Progenitor cell of endocrine pancreas (in vitro differentiated cells): ENCODE measurements around the gene TTC28. TPM values are rescaled to one million over a fixed set of nuclear protein-coding genes. Genes with fewer than 3 reads are reported as not detected.

ENCODE experiments used
- DNase-seq: peaks from one replicate; pipeline ENCODE4 v3.0.0; 2021; ENCODE audit warnings: low spot score; ENCODE audit not compliant: unreplicated experiment
- H3K27ac Mint-ChIP-seq: 2 replicates; pipeline ENCODE4 v1.8.0; 2021; ENCODE audit warnings: mild to moderate bottlenecking, moderate library complexity, mixed read lengths
- H3K27me3 Mint-ChIP-seq: 2 replicates; pipeline ENCODE4 v1.8.0; 2021; ENCODE audit warnings: mixed read lengths
- H3K36me3 Mint-ChIP-seq: 2 replicates; pipeline ENCODE4 v1.8.0; 2022; ENCODE audit warnings: mixed read lengths; ENCODE audit not compliant: insufficient read depth
- H3K4me1 Mint-ChIP-seq: 2 replicates; pipeline ENCODE4 v1.8.0; 2021; ENCODE audit warnings: low read depth, mixed read lengths
- H3K4me3 Mint-ChIP-seq: 2 replicates; pipeline ENCODE4 v1.8.0; 2021; ENCODE audit warnings: low read depth, mild to moderate bottlenecking, moderate library complexity, mixed read lengths
- H3K9me3 Mint-ChIP-seq: 2 replicates; pipeline ENCODE4 v1.8.0; 2021; ENCODE audit warnings: low read depth, mixed read lengths
- total RNA-seq: library from RNA; stranded (reverse); gene quantifications from 2 replicates; pipeline ENCODE4 v1.2.1, GENCODE V29; 2021
- TF ChIP-seq, protein P1 (sequence below): fragments of 200-600 bp; sonication (generic); IDR thresholded peaks from one replicate; pipeline ENCODE4 v1.5.0; 2021; ENCODE audit warnings: antibody characterized with exemption, mild to moderate bottlenecking; ENCODE audit not compliant: unreplicated experiment

The TTC28 gene
- total RNA-seq, 1 donor from 2014 or later: 35.2 TPM

DNA sequence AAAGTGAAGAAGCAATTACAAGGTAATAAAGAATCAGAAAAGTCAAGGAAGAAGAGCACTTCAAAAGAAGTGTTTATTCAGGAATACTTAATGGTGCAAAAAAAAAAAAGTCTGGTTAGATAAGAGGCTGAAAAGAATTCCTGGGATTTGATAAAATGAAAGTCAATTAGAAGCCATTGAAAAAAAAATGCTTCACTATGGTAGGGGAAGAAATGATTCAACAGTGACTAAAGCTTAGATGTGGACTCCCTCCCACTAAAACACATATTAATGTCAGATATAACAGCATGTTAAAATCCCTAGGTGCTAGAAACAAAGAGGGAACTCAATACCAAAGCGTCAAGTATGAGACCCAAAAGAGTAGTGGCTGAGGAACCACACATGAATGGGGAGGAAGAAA, 425.2 kb downstream of the TTC28 start:
- TF ChIP-seq, protein P1, sequence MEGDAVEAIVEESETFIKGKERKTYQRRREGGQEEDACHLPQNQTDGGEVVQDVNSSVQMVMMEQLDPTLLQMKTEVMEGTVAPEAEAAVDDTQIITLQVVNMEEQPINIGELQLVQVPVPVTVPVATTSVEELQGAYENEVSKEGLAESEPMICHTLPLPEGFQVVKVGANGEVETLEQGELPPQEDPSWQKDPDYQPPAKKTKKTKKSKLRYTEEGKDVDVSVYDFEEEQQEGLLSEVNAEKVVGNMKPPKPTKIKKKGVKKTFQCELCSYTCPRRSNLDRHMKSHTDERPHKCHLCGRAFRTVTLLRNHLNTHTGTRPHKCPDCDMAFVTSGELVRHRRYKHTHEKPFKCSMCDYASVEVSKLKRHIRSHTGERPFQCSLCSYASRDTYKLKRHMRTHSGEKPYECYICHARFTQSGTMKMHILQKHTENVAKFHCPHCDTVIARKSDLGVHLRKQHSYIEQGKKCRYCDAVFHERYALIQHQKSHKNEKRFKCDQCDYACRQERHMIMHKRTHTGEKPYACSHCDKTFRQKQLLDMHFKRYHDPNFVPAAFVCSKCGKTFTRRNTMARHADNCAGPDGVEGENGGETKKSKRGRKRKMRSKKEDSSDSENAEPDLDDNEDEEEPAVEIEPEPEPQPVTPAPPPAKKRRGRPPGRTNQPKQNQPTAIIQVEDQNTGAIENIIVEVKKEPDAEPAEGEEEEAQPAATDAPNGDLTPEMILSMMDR: no peak
- Mint-ChIP-seq H3K4me3 (no peak overlapping the region), H3K27me3 (no peaks in the 10 kb centered on the region), H3K36me3 (no peaks in the 10 kb centered on the region), H3K4me1 (peaks cover 20% of the 10 kb centered on the region), H3K27ac (no peak overlapping the region), H3K9me3 (no peaks in the 10 kb centered on the region)
- DNase-seq: no peak

DNA sequence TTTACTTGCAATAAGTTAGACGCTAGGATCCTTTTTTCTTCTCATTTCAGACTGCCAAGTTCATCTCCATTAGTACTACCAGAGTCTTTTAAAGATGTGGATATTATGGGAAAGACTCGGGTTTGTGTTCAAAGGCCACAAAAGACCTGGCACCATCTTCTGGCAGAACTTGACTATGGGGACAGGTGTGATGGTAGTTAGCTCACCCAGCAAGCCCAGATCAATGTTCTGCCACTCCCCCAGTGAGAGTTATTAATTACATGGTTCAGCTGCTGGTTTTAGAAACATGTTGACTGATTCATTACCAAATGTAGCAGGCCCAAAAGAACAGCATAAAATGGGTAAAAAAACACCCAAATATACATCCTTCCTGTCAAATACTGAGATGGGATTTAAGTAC, 427.1 kb downstream of the TTC28 start:
- TF ChIP-seq, protein P1: no peak
- H3K27ac Mint-ChIP-seq: no peak overlapping the region
- no peaks in the 10 kb centered on the region for H3K36me3 Mint-ChIP-seq
- no peak for DNase-seq
- no peaks in the 10 kb centered on the region for H3K9me3 Mint-ChIP-seq
- H3K4me3 Mint-ChIP-seq: no peak overlapping the region
- no peaks in the 10 kb centered on the region for H3K27me3 Mint-ChIP-seq
- peaks cover 31% of the 10 kb centered on the region for H3K4me1 Mint-ChIP-seq

DNA sequence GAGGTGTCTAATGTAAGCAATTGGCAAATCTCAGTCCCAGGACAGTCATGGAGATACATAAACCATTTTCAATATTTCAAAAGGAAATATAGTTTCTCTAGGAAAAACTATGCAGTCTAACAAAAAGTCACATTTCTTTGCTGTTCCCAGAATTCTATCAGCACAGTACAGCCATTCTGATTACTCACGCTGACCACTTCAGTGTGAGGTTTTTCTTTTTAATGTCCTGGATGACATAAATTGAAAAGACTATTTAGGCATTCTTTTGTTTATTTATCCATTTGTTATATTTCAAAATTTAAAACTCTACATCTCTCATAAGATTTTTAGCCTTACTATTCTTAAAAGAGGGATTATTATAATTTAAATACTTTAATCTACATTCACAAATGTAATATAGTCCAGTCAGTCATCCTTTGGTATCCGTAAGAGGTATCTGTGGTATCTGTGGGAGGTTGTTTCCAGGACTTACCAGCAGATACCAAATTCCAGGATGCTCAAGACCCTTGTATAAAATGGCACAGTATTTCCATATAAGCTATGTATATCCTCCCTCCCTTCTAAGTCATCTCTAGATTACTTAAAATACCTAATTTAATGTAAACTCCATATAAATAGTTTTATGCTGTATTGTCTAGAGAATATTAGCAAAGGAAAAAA, 429.5 kb downstream of the TTC28 start:
- H3K4me3 Mint-ChIP-seq: no peak overlapping the region
- peaks cover 47% of the 10 kb centered on the region for H3K4me1 Mint-ChIP-seq
- no peaks in the 10 kb centered on the region for H3K27me3 Mint-ChIP-seq
- H3K36me3 Mint-ChIP-seq: no peaks in the 10 kb centered on the region
- TF ChIP-seq, protein P1: no peak
- no peak overlapping the region for H3K27ac Mint-ChIP-seq
- H3K9me3 Mint-ChIP-seq: no peaks in the 10 kb centered on the region
- DNase-seq: no peak

DNA sequence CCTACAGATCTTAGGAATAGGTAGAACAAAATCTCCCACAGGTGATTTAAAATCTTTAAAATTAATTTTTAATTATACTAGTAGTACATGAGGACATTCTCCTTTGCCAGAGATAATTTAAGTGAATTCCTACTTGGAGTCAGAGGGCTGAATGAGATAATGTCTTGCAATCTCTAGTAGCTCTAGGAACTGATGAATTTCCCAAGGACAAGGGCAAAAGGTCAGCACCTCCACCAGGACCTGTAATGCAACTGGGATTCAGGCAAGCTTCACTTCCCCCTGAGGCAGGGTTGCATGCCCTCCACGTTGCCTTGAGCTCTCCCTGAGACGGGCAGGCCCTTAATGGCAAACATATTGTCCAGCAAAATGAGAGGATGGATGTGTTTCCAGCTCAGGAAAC, 430.2 kb downstream of the TTC28 start:
- no peak for DNase-seq
- no peaks in the 10 kb centered on the region for H3K36me3 Mint-ChIP-seq
- H3K4me3 Mint-ChIP-seq: no peak overlapping the region
- no peaks in the 10 kb centered on the region for H3K27me3 Mint-ChIP-seq
- no peaks in the 10 kb centered on the region for H3K9me3 Mint-ChIP-seq
- peaks cover 51% of the 10 kb centered on the region for H3K4me1 Mint-ChIP-seq
- H3K27ac Mint-ChIP-seq: peak overlapping the region; percentile 38
- TF ChIP-seq, protein P1: no peak

DNA sequence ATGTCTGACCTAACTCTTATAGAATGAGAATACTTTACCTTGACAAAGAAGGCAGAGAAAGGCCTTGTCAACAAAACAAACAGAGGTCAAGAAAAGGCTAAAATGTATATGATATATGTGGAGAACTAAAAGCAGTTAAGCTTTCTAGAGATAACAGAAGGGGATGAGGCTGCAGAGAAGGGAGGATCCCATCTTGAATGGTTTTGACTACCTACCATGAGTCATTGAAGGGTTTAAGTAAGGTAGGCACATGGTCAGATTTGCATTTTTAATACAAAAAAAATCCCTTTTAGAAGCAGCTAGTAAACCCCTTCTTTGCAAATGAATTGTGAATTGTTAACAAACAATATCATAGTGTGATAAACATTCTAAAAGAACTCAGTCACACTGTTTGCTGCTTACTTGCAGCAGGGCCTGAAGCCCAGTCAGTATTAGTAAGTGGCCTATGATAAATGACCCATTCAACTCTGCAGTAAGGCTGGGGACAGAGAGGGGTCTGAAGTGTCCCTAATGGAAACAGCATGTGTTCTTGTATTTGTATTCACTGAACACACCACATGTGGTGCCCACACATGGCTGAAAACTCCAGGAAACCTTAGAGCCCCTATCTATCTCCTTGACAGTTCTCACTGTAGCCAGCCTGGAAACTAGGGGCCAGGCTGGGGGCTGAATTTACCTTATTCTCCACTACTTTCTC, 431.8 kb downstream of the TTC28 start:
- TF ChIP-seq, protein P1: no peak
- H3K9me3 Mint-ChIP-seq: no peaks in the 10 kb centered on the region
- no peak for DNase-seq
- H3K4me1 Mint-ChIP-seq: peaks cover 49% of the 10 kb centered on the region
- H3K27ac Mint-ChIP-seq: peak overlapping the region; percentile 70
- H3K27me3 Mint-ChIP-seq: no peaks in the 10 kb centered on the region
- no peak overlapping the region for H3K4me3 Mint-ChIP-seq
- no peaks in the 10 kb centered on the region for H3K36me3 Mint-ChIP-seq
